GM23248 (cell line): ENCODE data around the gene UBAC1.

ENCODE experiments used
- EZH2 ChIP-seq: fragments of 200-600 bp; sonication (generic); IDR thresholded peaks from 2 replicates; pipeline ENCODE4 v1.6.1; 2018; ENCODE audit warnings: antibody characterized with exemption, mild to moderate bottlenecking; ENCODE audit not compliant: insufficient read depth, poor library complexity, severe bottlenecking
- EZH2phosphoT487 ChIP-seq: fragments of 200-600 bp; sonication (generic); IDR thresholded peaks from 2 replicates; pipeline ENCODE4 v1.6.1; 2018; ENCODE audit warnings: antibody characterized with exemption, moderate library complexity, mild to moderate bottlenecking, low read depth; ENCODE audit not compliant: insufficient read depth

GRCh38 chr9:135890190-135891026 is 70.8 kb downstream of the UBAC1 start:
- no peak for TF ChIP-seq EZH2phosphoT487
- TF ChIP-seq EZH2 = no peak
